ENCODE data around the gene AOPEP. TPM values are rescaled to one million over a fixed set of nuclear protein-coding genes. Genes with fewer than 3 reads are reported as not detected.

Gene AOPEP
- total and polyA plus RNA-seq, 10 donors = 14.8 to 86.1 (median 51.3) TPM

GRCh38 chr9:94867842-94868312 is 141.4 kb downstream of the AOPEP start:
- no peaks in the 10 kb centered on the region for H3K27me3 ChIP-seq (replicated peaks in 1 of 7)
- DNase-seq = no peak
- no peak for TF ChIP-seq POLR2A (IDR thresholded peaks at IDR 0.05)
- no peak for TF ChIP-seq POLR2AphosphoS5 (IDR thresholded peaks at IDR 0.05)
- TF ChIP-seq, protein P1, sequence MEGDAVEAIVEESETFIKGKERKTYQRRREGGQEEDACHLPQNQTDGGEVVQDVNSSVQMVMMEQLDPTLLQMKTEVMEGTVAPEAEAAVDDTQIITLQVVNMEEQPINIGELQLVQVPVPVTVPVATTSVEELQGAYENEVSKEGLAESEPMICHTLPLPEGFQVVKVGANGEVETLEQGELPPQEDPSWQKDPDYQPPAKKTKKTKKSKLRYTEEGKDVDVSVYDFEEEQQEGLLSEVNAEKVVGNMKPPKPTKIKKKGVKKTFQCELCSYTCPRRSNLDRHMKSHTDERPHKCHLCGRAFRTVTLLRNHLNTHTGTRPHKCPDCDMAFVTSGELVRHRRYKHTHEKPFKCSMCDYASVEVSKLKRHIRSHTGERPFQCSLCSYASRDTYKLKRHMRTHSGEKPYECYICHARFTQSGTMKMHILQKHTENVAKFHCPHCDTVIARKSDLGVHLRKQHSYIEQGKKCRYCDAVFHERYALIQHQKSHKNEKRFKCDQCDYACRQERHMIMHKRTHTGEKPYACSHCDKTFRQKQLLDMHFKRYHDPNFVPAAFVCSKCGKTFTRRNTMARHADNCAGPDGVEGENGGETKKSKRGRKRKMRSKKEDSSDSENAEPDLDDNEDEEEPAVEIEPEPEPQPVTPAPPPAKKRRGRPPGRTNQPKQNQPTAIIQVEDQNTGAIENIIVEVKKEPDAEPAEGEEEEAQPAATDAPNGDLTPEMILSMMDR (IDR thresholded peaks at IDR 0.05 in 8 of 11, conservative IDR thresholded peaks at IDR 0.05 in 3 of 11) = no peak
- H3K36me3 ChIP-seq = no peaks in the 10 kb centered on the region
- intact Hi-C loops (cut with DNase I; ENCODE audit: low total_unique reads) = no loop called here
- peaks cover 14 to 64% (median 35%) of the 10 kb centered on the region in 6 donors for H3K4me1 ChIP-seq
- WGBS, 5 donors = 45 to 68% (median 50%) methylated on average over 4 of the region's 4 CpGs
- no peaks in the 10 kb centered on the region for H3K9me3 ChIP-seq
- peak overlapping the region; percentile 14 to 72 (median 66) for H3K27ac ChIP-seq
- no peak overlapping the region for H3K4me3 ChIP-seq

DNA sequence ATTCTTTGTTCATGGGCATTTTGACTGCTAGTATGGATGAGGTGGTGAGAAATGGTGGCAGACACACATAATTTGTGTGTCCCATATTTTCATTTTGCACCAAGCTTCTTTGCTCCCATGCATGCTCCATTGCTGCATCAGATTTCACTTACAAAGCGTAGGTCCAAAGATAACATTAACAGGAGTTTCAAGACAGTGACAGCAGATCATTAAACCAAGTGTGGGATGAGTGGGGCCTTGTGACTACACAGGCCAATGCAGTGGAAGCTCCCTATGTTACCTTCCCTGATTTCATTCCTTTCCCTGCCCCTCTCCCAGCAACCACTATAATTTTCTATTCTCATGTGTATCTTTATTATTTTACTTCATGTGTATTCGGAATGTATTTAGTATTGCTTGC is 142.0 kb downstream of the AOPEP start:
- intact Hi-C loops (cut with DNase I; ENCODE audit: low total_unique reads) = no loop called here
- no peak for DNase-seq
- Histone ChIP-seq H3K27me3 (replicated peaks in 1 of 7) (no peaks in the 10 kb centered on the region), H3K4me3 (no peak overlapping the region), H3K4me1 (peaks cover 14 to 68% (median 35%) of the 10 kb centered on the region in 6 donors), H3K27ac (peak overlapping the region in 3 of 8 donors; percentile 58 to 72 (median 70)), H3K36me3 (no peaks in the 10 kb centered on the region), H3K9me3 (no peaks in the 10 kb centered on the region)
- 94 to 99% (median 97%) methylated on average over 2 of the region's 2 CpGs for WGBS, 5 donors
- TF ChIP-seq POLR2AphosphoS5 (IDR thresholded peaks at IDR 0.05) = no peak
- TF ChIP-seq POLR2A (IDR thresholded peaks at IDR 0.05) = no peak
- TF ChIP-seq, protein P1 (IDR thresholded peaks at IDR 0.05 in 8 of 11, conservative IDR thresholded peaks at IDR 0.05 in 3 of 11) = no peak

- Histone ChIP-seq H3K36me3 (no peaks in the 10 kb centered on the region), H3K27ac (no peak overlapping the region), H3K27me3 (replicated peaks in 1 of 7) (no peaks in the 10 kb centered on the region), H3K9me3 (no peaks in the 10 kb centered on the region), H3K4me3 (no peak overlapping the region), H3K4me1 (peaks cover 8 to 60% (median 32%) of the 10 kb centered on the region in 6 donors)
- WGBS, 5 donors = 60 to 86% (median 72%) methylated on average over 4 of the region's 4 CpGs
- no peak for DNase-seq
- TF ChIP-seq POLR2A (IDR thresholded peaks at IDR 0.05) (no peak), POLR2AphosphoS5 (IDR thresholded peaks at IDR 0.05) (no peak)
- TF ChIP-seq, protein P1 (IDR thresholded peaks at IDR 0.05 in 8 of 11, conservative IDR thresholded peaks at IDR 0.05 in 3 of 11) = no peak
- intact Hi-C loops (cut with DNase I; ENCODE audit: low total_unique reads) = no loop called here
Measured at GRCh38 chr9:94869415-94869843, 142.9 kb downstream of the AOPEP start.

GRCh38 chr9:94870465-94870792 is 143.9 kb downstream of the AOPEP start:
- DNase-seq = no peak
- intact Hi-C loops (cut with DNase I; ENCODE audit: low total_unique reads) = no loop called here
- H3K27ac ChIP-seq = peak overlapping the region in 6 of 8 donors; percentile 5 to 66 (median 47)
- H3K27me3 ChIP-seq (replicated peaks in 1 of 7) = no peaks in the 10 kb centered on the region
- no peaks in the 10 kb centered on the region for H3K9me3 ChIP-seq
- H3K4me3 ChIP-seq = no peak overlapping the region
- H3K36me3 ChIP-seq = no peaks in the 10 kb centered on the region
- 95 to 99% (median 98%) methylated on average over 3 of the region's 3 CpGs for WGBS, 5 donors
- no peak for TF ChIP-seq POLR2AphosphoS5 (IDR thresholded peaks at IDR 0.05)
- TF ChIP-seq, protein P1 (IDR thresholded peaks at IDR 0.05 in 8 of 11, conservative IDR thresholded peaks at IDR 0.05 in 3 of 11) = no peak
- TF ChIP-seq POLR2A (IDR thresholded peaks at IDR 0.05) = no peak
- peaks cover 8 to 51% (median 27%) of the 10 kb centered on the region in 6 donors for H3K4me1 ChIP-seq

All from spleen (tissue), 11 donors.